22Rv1 (cell line): Measurements from ENCODE around the gene EMX1.

Source experiments
- CTCF ChIP-seq: fragments of 450-650 bp; IDR thresholded peaks from 2 replicates; pipeline ENCODE4 v1.5.1; 2017; ENCODE audit warnings: mild to moderate bottlenecking
- ZFX ChIP-seq: fragments of 450-650 bp; IDR thresholded peaks from 2 replicates; pipeline ENCODE4 v1.6.1; 2017; ENCODE audit warnings: antibody characterized with exemption, borderline replicate concordance

GRCh38 chr2:72952961-72953360, 35.6 kb downstream of the EMX1 start:
- TF ChIP-seq CTCF (no peak), ZFX (no peak)
